ENCODE measurements around the gene SEL1L2.
A peak's percentile ranks its signal among the peaks of the same experiment; 100 is the strongest.

Gene SEL1L2

GRCh38 chr20:13875265-13875811 is 115.1 kb downstream of the SEL1L2 start:
- no peak overlapping the region for H3K4me3 ChIP-seq (ENCODE audit: low read length)

GRCh38 chr20:13874394-13875157 is 115.8 kb downstream of the SEL1L2 start:
- no peak overlapping the region for H3K4me3 ChIP-seq (ENCODE audit: low read length)
- DNase-seq (ENCODE audit: low read depth, low spot score), result no peak

More at GRCh38 chr20:13875265-13875811, 115.1 kb downstream of the SEL1L2 start:
- no peak for DNase-seq (ENCODE audit: low read depth, low spot score)

- no peak for DNase-seq (ENCODE audit: low read depth, low spot score)
- no peak overlapping the region for H3K4me3 ChIP-seq (ENCODE audit: low read length)
These were observed 116.6 kb downstream of the SEL1L2 start for GRCh38 chr20:13873831-13874230.

GRCh38 chr20:13870170-13870748 is 120.2 kb downstream of the SEL1L2 start:
- DNase-seq (ENCODE audit: low read depth, low spot score), result peak; percentile 14
- no peak overlapping the region for H3K4me3 ChIP-seq (ENCODE audit: low read length)

GRCh38 chr20:13868331-13868730 is 122.1 kb downstream of the SEL1L2 start:
- H3K4me3 ChIP-seq (ENCODE audit: low read length), result no peak overlapping the region
- no peak for DNase-seq (ENCODE audit: low read depth, low spot score)

GRCh38 chr20:13865791-13866351 is 124.5 kb downstream of the SEL1L2 start:
- H3K4me3 ChIP-seq (ENCODE audit: low read length), result no peak overlapping the region
- DNase-seq (ENCODE audit: low read depth, low spot score), result no peak

- no peak for DNase-seq (ENCODE audit: low read depth, low spot score)
- no peak overlapping the region for H3K4me3 ChIP-seq (ENCODE audit: low read length)
These were observed 125.3 kb downstream of the SEL1L2 start for GRCh38 chr20:13865156-13865555.

- DNase-seq (ENCODE audit: low read depth, low spot score), result no peak
These were observed 127.2 kb downstream of the SEL1L2 start for GRCh38 chr20:13863244-13863643.

GRCh38 chr20:13862245-13862644 is 128.2 kb downstream of the SEL1L2 start:
- DNase-seq (ENCODE audit: low read depth, low spot score), result no peak
- H3K4me3 ChIP-seq (ENCODE audit: low read length), result no peak overlapping the region

More at GRCh38 chr20:13863244-13863643, 127.2 kb downstream of the SEL1L2 start:
- H3K4me3 ChIP-seq (ENCODE audit: low read length), result no peak overlapping the region

GRCh38 chr20:13858871-13859270 is 131.5 kb downstream of the SEL1L2 start:
- DNase-seq (ENCODE audit: low read depth, low spot score), result no peak
- H3K4me3 ChIP-seq (ENCODE audit: low read length), result no peak overlapping the region

- H3K4me3 ChIP-seq (ENCODE audit: low read length), result no peak overlapping the region
- no peak for DNase-seq (ENCODE audit: low read depth, low spot score)
These were observed 132.0 kb downstream of the SEL1L2 start for GRCh38 chr20:13858439-13858838.

GRCh38 chr20:13857961-13858360 is 132.5 kb downstream of the SEL1L2 start:
- no peak overlapping the region for H3K4me3 ChIP-seq (ENCODE audit: low read length)
- no peak for DNase-seq (ENCODE audit: low read depth, low spot score)

- no peak overlapping the region for H3K4me3 ChIP-seq (ENCODE audit: low read length)
- no peak for DNase-seq (ENCODE audit: low read depth, low spot score)
These were observed 133.1 kb downstream of the SEL1L2 start for GRCh38 chr20:13857304-13857703.

- no peak overlapping the region for H3K4me3 ChIP-seq (ENCODE audit: low read length)
- no peak for DNase-seq (ENCODE audit: low read depth, low spot score)
These were observed 134.1 kb downstream of the SEL1L2 start for GRCh38 chr20:13856354-13856753.

GRCh38 chr20:13855613-13856012 is 134.8 kb downstream of the SEL1L2 start:
- no peak for DNase-seq (ENCODE audit: low read depth, low spot score)
- no peak overlapping the region for H3K4me3 ChIP-seq (ENCODE audit: low read length)

GRCh38 chr20:13852306-13852705 is 138.1 kb downstream of the SEL1L2 start:
- DNase-seq (ENCODE audit: low read depth, low spot score), result no peak
- H3K4me3 ChIP-seq (ENCODE audit: low read length), result no peak overlapping the region

GRCh38 chr20:13851279-13851678 is 139.1 kb downstream of the SEL1L2 start:
- no peak overlapping the region for H3K4me3 ChIP-seq (ENCODE audit: low read length)
- DNase-seq (ENCODE audit: low read depth, low spot score), result no peak

GRCh38 chr20:13844296-13844695 is 146.1 kb downstream of the SEL1L2 start:
- no peak for DNase-seq (ENCODE audit: low read depth, low spot score)
- no peak overlapping the region for H3K4me3 ChIP-seq (ENCODE audit: low read length)

- no peak overlapping the region for H3K4me3 ChIP-seq (ENCODE audit: low read length)
- DNase-seq (ENCODE audit: low read depth, low spot score), result no peak
These were observed 149.2 kb downstream of the SEL1L2 start for GRCh38 chr20:13841206-13841605.

- H3K4me3 ChIP-seq (ENCODE audit: low read length), result no peak overlapping the region
- DNase-seq (ENCODE audit: low read depth, low spot score), result no peak
These were observed 150.3 kb downstream of the SEL1L2 start for GRCh38 chr20:13840093-13840465.

All from Jurkat, Clone E6-1 (cell line).